Measurements from ENCODE around the gene CAPG.

Gene CAPG

DNA sequence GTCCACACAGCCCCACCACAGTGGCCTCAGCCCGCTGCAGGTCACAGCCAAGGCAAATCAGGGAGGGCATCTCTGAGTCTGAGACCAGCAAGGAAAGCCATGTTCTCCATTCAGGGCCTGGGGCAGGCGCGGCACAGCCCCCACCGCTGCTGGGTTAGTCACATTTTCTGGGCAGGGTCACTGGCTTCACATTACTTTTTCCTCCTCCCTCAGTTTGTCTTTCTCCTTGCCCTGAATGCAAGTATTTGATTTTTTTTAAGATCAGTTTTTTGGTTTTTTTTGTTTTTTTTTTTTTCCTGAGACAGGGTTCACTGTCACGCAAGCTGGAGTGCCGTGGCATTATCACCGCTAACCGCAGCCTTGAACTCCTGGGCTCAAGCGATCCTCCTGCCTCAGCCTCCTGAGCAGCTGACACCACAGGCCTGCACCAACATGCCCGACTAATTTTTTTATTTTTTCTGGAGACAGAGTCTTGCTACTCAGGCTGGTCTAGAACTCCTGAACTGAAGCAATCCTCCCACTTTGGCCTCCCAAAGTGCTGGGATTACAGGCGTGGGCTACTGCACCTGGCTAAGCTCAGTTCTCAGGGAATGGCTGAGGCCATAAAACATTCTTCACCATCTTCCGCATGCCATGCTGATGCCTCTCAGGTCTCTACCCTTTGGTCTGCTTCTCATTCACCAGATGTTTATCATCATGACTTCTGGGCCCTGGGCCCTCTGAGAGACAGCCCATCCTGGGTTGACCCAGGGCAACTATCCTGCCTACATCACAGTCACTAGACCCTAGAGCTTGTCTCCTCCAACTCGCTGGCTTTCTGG is 628 bp upstream of the CAPG start:
- H3K9me3 ChIP-seq (ENCODE audit: low read length), result no peaks in the 10 kb centered on the region
- no peak overlapping the region for H2AFZ ChIP-seq (ENCODE audit: low read depth, low read length)
- H3K4me1 ChIP-seq (ENCODE audit: insufficient read depth, low read length), result no peaks in the 10 kb centered on the region
- no peak overlapping the region for H3K4me3 ChIP-seq (ENCODE audit: low read length)
- H3K27me3 ChIP-seq (ENCODE audit: insufficient read depth, low read length), result peaks cover 13% of the 10 kb centered on the region
- H3K36me3 ChIP-seq (ENCODE audit: insufficient read depth, low read length), result no peaks in the 10 kb centered on the region

DNA sequence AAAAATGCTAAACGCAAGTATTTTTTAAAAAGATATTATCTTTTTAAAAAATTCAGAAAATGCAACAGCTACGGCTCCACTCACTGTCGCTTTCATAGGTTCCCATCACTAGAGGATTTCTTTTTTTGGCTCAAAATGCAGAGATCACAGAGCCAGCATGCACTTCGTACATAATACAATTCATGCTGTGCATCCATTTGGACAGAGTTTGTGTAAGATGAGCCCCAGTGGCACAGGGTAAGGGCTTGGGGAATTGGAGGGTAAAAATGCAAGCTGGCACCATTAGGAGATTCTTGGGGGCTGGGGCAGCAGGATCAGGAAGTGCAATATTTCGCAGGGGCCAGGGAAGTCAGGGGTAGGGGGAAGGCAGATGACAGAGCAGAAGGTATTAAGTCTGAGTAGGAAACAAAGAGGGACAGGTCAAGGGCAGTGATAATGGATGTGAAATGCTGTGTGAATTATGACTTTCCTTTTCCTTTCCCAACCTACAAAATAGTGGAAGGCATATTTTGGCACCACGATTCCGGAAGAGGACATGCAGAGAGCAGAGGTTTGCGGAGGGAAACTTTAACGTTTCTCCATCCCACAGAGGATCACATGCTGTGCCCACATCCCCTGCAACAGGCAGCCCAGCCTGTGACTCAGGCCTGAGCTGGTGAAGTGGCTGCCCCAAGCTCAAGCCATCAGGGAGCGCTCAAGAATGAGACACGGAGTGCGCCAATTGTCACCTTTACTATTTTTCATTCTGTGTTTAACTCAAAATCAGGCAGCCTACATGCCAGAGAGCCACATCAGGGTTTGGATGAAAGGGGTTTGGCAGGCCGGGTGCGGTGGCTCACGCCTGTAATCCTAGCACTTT is 4.7 kb downstream of the CAPG start:
- H3K36me3 ChIP-seq (ENCODE audit: insufficient read depth, low read length), result no peaks in the 10 kb centered on the region
- peaks cover 8% of the 10 kb centered on the region for H3K4me1 ChIP-seq (ENCODE audit: insufficient read depth, low read length)
- H3K9me3 ChIP-seq (ENCODE audit: low read length), result no peaks in the 10 kb centered on the region
- peak overlapping the region; percentile 2 for H3K4me3 ChIP-seq (ENCODE audit: low read length)
- H3K27me3 ChIP-seq (ENCODE audit: insufficient read depth, low read length), result peaks cover 3% of the 10 kb centered on the region
- peak overlapping the region; percentile 52 for H2AFZ ChIP-seq (ENCODE audit: low read depth, low read length)

DNA sequence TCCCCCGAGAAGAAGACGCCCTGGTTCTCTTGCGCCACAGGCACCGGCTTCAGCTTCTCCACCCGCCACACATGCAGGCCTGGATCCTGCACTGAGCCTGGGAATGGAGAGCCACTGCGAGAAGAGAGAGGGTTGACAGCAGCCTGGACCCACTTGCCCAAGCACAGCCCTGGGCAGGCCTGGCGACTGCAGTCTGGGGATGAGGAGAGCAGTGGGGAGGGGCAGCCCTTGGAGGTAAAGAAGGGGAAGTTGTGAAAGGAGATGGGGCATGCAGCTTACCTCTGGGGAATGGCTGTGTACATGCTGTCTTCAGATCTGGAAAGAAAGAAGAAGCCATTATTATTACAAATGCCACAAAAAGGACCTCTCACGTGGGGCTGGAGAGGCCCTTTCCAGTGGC is 8.3 kb downstream of the CAPG start:
- H3K4me1 ChIP-seq (ENCODE audit: insufficient read depth, low read length), result peaks cover 8% of the 10 kb centered on the region
- no peak overlapping the region for H3K4me3 ChIP-seq (ENCODE audit: low read length)
- H2AFZ ChIP-seq (ENCODE audit: low read depth, low read length), result no peak overlapping the region
- H3K9me3 ChIP-seq (ENCODE audit: low read length), result no peaks in the 10 kb centered on the region
- no peaks in the 10 kb centered on the region for H3K27me3 ChIP-seq (ENCODE audit: insufficient read depth, low read length)
- H3K36me3 ChIP-seq (ENCODE audit: insufficient read depth, low read length), result no peaks in the 10 kb centered on the region

DNA sequence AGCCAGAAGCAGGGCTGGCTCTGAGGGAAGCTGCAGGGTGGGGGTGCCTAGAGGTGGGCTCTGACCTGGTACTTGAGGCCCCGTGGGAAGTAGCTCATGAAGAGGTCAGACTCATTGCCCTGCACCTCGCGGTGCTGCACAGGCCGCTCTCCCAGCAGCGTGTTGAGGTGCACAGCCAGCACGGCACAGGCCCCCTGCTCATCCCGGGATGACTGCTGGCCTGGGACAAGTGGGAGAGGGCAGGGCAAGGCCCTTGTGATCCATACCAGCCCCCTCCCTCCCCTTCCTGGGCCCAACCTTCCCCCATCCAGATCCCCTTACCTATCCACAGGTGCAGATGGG is 8.7 kb downstream of the CAPG start:
- Histone ChIP-seq H2AFZ (ENCODE audit: low read depth, low read length) (no peak overlapping the region), H3K27me3 (ENCODE audit: insufficient read depth, low read length) (no peaks in the 10 kb centered on the region), H3K4me1 (ENCODE audit: insufficient read depth, low read length) (peaks cover 8% of the 10 kb centered on the region), H3K36me3 (ENCODE audit: insufficient read depth, low read length) (no peaks in the 10 kb centered on the region), H3K9me3 (ENCODE audit: low read length) (no peaks in the 10 kb centered on the region), H3K4me3 (ENCODE audit: low read length) (no peak overlapping the region)

DNA sequence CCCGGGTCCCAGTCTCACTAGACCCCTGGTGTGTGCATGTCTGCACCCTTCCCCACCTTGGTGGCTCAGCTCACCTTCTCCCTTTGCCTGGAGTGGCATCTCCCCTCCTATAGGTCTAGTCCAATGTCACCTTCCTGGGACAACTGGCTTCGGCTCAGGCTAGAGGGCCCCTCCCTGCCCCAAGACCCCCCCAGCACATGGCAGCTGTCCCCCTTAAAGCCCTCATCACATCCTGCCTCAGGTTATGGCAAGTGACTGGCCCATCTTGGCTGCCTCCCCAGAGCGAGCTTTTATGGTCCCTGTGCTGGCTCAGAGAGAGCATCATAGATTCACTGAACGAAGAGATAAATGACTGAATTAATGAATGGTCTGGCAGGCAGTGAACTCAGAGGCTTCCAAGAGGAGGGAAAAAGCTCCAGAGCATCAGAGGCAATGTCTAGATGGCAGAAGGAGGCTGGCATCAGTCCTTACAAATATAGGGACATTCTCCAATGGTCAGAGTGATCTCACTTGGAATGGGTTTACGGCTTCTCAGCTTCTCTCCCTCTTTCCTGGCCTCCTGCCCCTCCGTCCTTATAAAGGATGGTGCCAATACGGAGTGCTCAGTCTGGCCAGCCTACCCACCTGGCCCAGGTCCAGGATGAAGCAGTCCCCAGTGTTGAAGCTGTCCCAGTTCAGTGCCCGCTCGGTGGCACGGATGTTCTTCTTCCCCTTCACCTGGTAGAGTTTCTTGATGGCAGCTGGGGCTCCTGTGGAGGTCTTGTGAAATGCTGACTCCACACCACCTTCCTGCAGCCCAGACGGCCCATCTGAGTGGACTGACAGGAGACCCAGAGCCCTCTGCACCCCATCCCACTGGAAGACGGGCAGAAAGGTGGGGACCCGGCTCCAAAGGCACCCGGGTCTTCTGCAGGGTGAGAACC is 9.4 kb downstream of the CAPG start:
- H2AFZ ChIP-seq (ENCODE audit: low read depth, low read length), result no peak overlapping the region
- H3K9me3 ChIP-seq (ENCODE audit: low read length), result no peaks in the 10 kb centered on the region
- peaks cover 8% of the 10 kb centered on the region for H3K4me1 ChIP-seq (ENCODE audit: insufficient read depth, low read length)
- H3K4me3 ChIP-seq (ENCODE audit: low read length), result no peak overlapping the region
- H3K36me3 ChIP-seq (ENCODE audit: insufficient read depth, low read length), result no peaks in the 10 kb centered on the region
- no peaks in the 10 kb centered on the region for H3K27me3 ChIP-seq (ENCODE audit: insufficient read depth, low read length)

DNA sequence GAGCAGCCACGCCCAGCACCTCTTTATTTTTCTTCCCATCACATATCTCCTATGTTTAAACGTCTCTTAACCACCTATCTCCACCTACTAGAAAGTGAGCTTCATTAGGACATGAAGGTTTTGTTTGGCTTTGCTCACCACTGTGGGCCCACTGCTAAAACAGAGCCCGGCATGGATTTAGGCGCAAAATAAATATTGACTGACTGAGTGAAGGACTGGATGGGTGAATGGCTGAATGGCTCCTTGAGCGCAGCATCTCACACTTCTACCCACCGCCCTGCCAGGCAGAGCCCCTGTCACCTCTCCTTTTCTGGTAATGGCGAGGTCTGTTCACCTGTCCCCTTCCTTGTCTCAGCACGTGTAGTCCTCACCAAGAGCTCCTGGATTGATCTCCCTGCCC is 10.1 kb downstream of the CAPG start:
- no peak overlapping the region for H3K4me3 ChIP-seq (ENCODE audit: low read length)

DNA sequence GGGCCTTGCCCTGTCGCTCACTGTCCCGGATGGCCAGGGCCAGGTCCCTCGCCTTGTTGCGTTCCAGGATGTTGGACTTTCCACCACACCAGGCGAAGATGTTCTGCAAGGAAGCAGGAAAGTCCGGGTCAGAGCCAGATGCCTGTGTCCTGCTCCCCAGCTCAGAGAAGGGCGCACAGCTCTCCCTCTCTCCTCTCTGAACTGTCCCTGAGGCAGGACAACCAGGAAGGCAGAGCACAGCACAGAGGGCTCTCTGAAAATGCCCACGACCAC is 11.0 kb downstream of the CAPG start:
- Histone ChIP-seq H3K36me3 (ENCODE audit: insufficient read depth, low read length) (no peaks in the 10 kb centered on the region), H3K9me3 (ENCODE audit: low read length) (no peaks in the 10 kb centered on the region), H3K4me3 (ENCODE audit: low read length) (no peak overlapping the region), H2AFZ (ENCODE audit: low read depth, low read length) (no peak overlapping the region), H3K27me3 (ENCODE audit: insufficient read depth, low read length) (no peaks in the 10 kb centered on the region), H3K4me1 (ENCODE audit: insufficient read depth, low read length) (no peaks in the 10 kb centered on the region)

More for the DNA sequence above, 10.1 kb downstream of the CAPG start:
- Histone ChIP-seq H3K4me1 (ENCODE audit: insufficient read depth, low read length) (peaks cover 3% of the 10 kb centered on the region), H3K36me3 (ENCODE audit: insufficient read depth, low read length) (no peaks in the 10 kb centered on the region), H3K27me3 (ENCODE audit: insufficient read depth, low read length) (no peaks in the 10 kb centered on the region), H3K9me3 (ENCODE audit: low read length) (no peaks in the 10 kb centered on the region), H2AFZ (ENCODE audit: low read depth, low read length) (no peak overlapping the region)

DNA sequence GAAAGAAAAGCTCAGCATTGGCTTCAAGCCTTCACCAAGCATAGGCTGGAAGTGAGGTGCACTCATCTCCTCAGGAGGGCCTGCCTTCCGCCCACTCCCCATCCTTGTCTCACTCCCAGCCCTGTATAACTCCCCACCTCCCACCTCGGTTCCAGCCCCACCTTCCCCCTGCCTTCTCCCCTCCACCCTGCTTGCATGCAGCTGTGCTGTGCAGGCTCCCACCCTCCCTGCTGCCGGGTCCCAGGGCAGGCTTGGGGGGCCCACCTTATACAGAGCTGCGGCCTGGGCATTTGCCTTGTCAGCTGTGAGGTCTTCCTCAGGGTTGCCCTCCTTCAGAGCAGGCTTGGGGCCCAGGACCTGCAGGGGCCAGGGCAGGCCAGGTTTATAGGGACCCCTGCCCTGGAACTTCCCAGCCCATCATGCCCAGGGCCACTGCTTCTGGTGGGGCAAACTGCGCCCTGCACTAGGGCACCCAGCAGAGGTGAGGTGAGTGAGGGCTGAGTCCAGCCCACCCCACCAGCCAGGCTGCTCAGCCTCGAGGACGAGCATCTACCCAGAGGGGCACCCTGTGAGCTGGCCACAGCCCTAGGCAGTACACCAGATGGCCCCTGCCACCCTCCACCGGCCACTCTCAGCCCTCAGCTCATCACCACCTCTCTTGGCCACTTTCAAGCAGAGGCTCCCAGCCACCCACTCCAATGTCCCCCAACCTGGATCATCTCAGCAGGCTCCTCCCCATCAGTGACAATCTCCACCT is 11.6 kb downstream of the CAPG start:
- H3K27me3 ChIP-seq (ENCODE audit: insufficient read depth, low read length), result no peaks in the 10 kb centered on the region
- H3K36me3 ChIP-seq (ENCODE audit: insufficient read depth, low read length), result no peaks in the 10 kb centered on the region
- H3K9me3 ChIP-seq (ENCODE audit: low read length), result no peaks in the 10 kb centered on the region
- no peak overlapping the region for H3K4me3 ChIP-seq (ENCODE audit: low read length)
- no peaks in the 10 kb centered on the region for H3K4me1 ChIP-seq (ENCODE audit: insufficient read depth, low read length)
- H2AFZ ChIP-seq (ENCODE audit: low read depth, low read length), result no peak overlapping the region

DNA sequence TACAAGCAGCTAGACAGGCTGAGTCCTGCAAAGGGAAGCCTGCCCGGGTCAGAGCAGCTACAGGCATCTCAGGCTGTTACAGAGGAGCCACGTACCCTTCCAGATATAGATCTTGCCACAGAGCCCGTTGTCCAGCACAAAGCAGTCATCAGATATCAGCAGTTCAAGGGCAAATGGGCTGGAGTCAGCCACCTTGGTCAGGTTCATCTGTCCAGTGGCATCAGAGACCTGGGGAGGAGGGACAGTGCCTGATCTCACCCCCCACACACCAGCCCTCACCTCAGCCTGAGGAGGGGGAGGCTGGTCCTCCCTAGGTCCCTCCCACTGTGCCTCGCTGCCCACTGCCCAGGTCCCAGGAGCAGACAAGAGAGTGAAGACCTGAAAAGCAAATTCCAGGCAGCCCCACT is 12.2 kb downstream of the CAPG start:
- Histone ChIP-seq H3K4me3 (ENCODE audit: low read length) (no peak overlapping the region), H3K36me3 (ENCODE audit: insufficient read depth, low read length) (no peaks in the 10 kb centered on the region), H3K4me1 (ENCODE audit: insufficient read depth, low read length) (no peaks in the 10 kb centered on the region), H3K27me3 (ENCODE audit: insufficient read depth, low read length) (no peaks in the 10 kb centered on the region), H3K9me3 (ENCODE audit: low read length) (no peaks in the 10 kb centered on the region), H2AFZ (ENCODE audit: low read depth, low read length) (no peak overlapping the region)

DNA sequence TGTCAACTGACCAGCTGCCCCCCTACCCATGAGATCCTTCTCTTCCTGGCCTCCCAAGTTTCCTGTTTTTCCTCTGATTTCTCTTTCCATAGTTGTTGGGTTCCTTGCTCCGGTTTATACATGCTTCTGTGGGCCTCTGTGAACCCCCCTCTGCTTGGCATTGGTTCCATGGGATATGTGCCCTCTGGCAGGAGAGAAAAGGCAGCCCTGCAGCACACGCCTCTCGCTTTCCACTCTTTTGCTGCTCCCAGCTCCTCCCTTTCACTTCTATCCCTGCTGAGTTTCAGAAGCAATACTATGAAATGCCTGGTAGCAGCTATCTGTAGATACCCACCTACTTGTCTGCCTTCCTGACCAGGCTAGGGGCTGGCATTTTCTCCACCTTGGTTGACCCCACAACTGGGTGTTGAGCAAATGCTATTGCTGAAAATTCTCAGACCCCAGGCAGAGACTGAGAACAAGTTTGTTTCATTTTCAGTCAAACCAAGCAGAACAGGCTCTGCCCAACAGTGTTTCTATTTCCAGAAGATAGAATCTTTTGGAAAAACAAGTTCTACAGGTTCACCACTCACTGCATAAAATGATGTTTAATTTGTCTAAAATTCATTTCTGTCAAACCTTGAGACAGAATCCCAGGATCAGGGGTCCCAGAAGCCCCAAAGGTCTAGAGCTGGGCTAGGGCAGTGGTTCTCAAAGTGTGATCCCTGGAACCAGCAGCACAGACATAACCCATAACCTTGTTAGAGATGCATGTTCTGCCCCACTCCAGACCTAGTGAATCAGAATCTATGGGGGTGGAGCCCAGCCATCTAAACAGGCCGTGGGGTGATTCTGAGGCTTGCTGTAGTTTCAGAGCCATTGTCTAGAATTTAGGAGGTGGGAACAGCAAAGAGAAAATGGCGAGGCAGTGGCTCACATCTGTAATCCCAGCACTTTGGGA is 13.4 kb downstream of the CAPG start:
- Histone ChIP-seq H2AFZ (ENCODE audit: low read depth, low read length) (no peak overlapping the region), H3K4me1 (ENCODE audit: insufficient read depth, low read length) (no peaks in the 10 kb centered on the region), H3K4me3 (ENCODE audit: low read length) (no peak overlapping the region), H3K36me3 (ENCODE audit: insufficient read depth, low read length) (no peaks in the 10 kb centered on the region), H3K27me3 (ENCODE audit: insufficient read depth, low read length) (no peaks in the 10 kb centered on the region), H3K9me3 (ENCODE audit: low read length) (no peaks in the 10 kb centered on the region)

DNA sequence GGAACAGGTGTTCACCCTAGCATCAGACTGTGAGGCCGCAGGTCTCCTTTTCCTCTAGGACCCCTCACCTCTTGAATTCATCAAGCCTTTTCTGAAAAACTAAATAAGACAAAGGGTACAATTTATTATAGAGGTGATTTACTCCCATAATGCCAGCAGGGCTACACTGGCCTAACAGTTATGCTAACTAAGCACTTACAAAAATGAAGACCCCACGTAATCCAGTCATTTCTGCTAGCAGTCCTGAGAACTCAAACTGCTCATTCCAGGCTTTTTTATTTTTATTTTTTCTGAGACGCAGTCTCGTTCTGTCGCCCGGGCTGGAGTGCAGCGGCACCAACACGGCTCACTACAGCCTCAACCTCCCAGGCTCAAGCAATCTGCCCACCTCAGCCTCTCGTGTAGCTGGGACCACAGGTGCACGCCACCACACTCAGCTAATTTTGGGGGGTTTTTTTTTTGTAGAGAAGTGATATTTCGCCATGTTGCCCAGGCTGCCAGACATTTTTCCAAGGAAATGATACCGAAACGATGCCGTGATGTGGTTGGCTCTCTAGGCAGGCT is 14.2 kb downstream of the CAPG start:
- H3K4me3 ChIP-seq (ENCODE audit: low read length), result no peak overlapping the region
- no peaks in the 10 kb centered on the region for H3K9me3 ChIP-seq (ENCODE audit: low read length)
- no peaks in the 10 kb centered on the region for H3K27me3 ChIP-seq (ENCODE audit: insufficient read depth, low read length)
- no peaks in the 10 kb centered on the region for H3K36me3 ChIP-seq (ENCODE audit: insufficient read depth, low read length)
- H2AFZ ChIP-seq (ENCODE audit: low read depth, low read length), result no peak overlapping the region
- no peaks in the 10 kb centered on the region for H3K4me1 ChIP-seq (ENCODE audit: insufficient read depth, low read length)

Measured in neuron (in vitro differentiated cells).